Stimulated activated CD8-positive, alpha-beta memory T cell treated with anti-CD3 and anti-CD28 coated beads, Interleukin-7, amount 100 ng/mL, for 1 hour (primary cell): ENCODE results near the gene DACH1.
"Not testable (repeated sequence)": the region's sequence is repeated elsewhere in the genome, so short reads cannot be mapped to it uniquely, and the experiment has no call there.

Source experiments
- DNase-seq, 2 donors: peaks; one replicate each; pipeline ENCODE4 v3.0.0-alpha.2; 2020; ENCODE audit warnings: low read depth in 2 of 2

DACH1 gene

GRCh38 chr13:71828564-71828963, 38.4 kb downstream of the DACH1 start:
- no peak for DNase-seq

- DNase-seq, result no peak
These were observed 38.9 kb downstream of the DACH1 start for GRCh38 chr13:71828117-71828516.

- DNase-seq, result no peak
These were observed 39.8 kb downstream of the DACH1 start for GRCh38 chr13:71827241-71827640.

GRCh38 chr13:71820699-71821098, 46.3 kb downstream of the DACH1 start:
- DNase-seq, result no peak

- no peak for DNase-seq
These were observed 49.7 kb downstream of the DACH1 start for GRCh38 chr13:71817335-71817734.

GRCh38 chr13:71814806-71815360, 52.1 kb downstream of the DACH1 start:
- DNase-seq, result no peak

GRCh38 chr13:71813187-71813586, 53.8 kb downstream of the DACH1 start:
- no peak for DNase-seq

GRCh38 chr13:71811344-71811743, 55.7 kb downstream of the DACH1 start:
- no peak for DNase-seq

- DNase-seq, result no peak
These were observed 58.3 kb downstream of the DACH1 start for GRCh38 chr13:71808708-71809107.

GRCh38 chr13:71806886-71807285, 60.1 kb downstream of the DACH1 start:
- DNase-seq, result no peak

- DNase-seq, result no peak
These were observed 63.9 kb downstream of the DACH1 start for GRCh38 chr13:71803066-71803465.

GRCh38 chr13:71801781-71802180, 65.2 kb downstream of the DACH1 start:
- DNase-seq, result no peak

GRCh38 chr13:71801165-71801760, 65.7 kb downstream of the DACH1 start:
- no peak for DNase-seq

- no peak for DNase-seq
These were observed 67.7 kb downstream of the DACH1 start for GRCh38 chr13:71799324-71799723.

GRCh38 chr13:71798707-71799106, 68.3 kb downstream of the DACH1 start:
- no peak for DNase-seq

- no peak for DNase-seq
These were observed 69.5 kb downstream of the DACH1 start for GRCh38 chr13:71797517-71797916.

- DNase-seq, result no peak
These were observed 77.2 kb downstream of the DACH1 start for GRCh38 chr13:71789693-71790329.

GRCh38 chr13:71789037-71789436, 78.0 kb downstream of the DACH1 start:
- DNase-seq, result no peak

- DNase-seq, result no peak
These were observed 79.6 kb downstream of the DACH1 start for GRCh38 chr13:71787414-71787813.

- no peak for DNase-seq
These were observed 80.1 kb downstream of the DACH1 start for GRCh38 chr13:71786875-71787274.

GRCh38 chr13:71785361-71785760, 81.6 kb downstream of the DACH1 start:
- no peak for DNase-seq

- DNase-seq, result no peak
These were observed 86.5 kb downstream of the DACH1 start for GRCh38 chr13:71780546-71780945.

- DNase-seq, result not testable (repeated sequence)
These were observed 88.0 kb downstream of the DACH1 start for GRCh38 chr13:71778998-71779397.

GRCh38 chr13:71775966-71776365, 91.0 kb downstream of the DACH1 start:
- no peak for DNase-seq
